GM10847 (cell line): ENCODE data around the gene DLG5.

Experiments
- POLR2A ChIP-seq: IDR thresholded peaks from 2 replicates; pipeline ENCODE4 v1.6.1; 2011; ENCODE audit not compliant: insufficient read length; ENCODE audit errors: extremely low read depth

DLG5 gene

GRCh38 chr10:77874872-77875271, 51.7 kb downstream of the DLG5 start:
- TF ChIP-seq POLR2A = no peak

- TF ChIP-seq POLR2A = no peak
Measured at GRCh38 chr10:77873536-77874380, 52.8 kb downstream of the DLG5 start.

- no peak for TF ChIP-seq POLR2A
Measured at GRCh38 chr10:77872947-77873535, 53.5 kb downstream of the DLG5 start.

GRCh38 chr10:77872151-77872946, 54.2 kb downstream of the DLG5 start:
- no peak for TF ChIP-seq POLR2A

- TF ChIP-seq POLR2A = no peak
Measured at GRCh38 chr10:77869626-77870420, 56.7 kb downstream of the DLG5 start.

GRCh38 chr10:77868523-77868922, 58.0 kb downstream of the DLG5 start:
- no peak for TF ChIP-seq POLR2A

- TF ChIP-seq POLR2A = no peak
Measured at GRCh38 chr10:77867124-77867719, 59.3 kb downstream of the DLG5 start.

- no peak for TF ChIP-seq POLR2A
Measured at GRCh38 chr10:77866598-77866997, 60.0 kb downstream of the DLG5 start.

- no peak for TF ChIP-seq POLR2A
Measured at GRCh38 chr10:77865580-77866324, 60.8 kb downstream of the DLG5 start.

GRCh38 chr10:77864151-77864851, 62.3 kb downstream of the DLG5 start:
- no peak for TF ChIP-seq POLR2A

- TF ChIP-seq POLR2A = no peak
Measured at GRCh38 chr10:77863446-77863845, 63.1 kb downstream of the DLG5 start.

- no peak for TF ChIP-seq POLR2A
Measured at GRCh38 chr10:77862595-77862994, 64.0 kb downstream of the DLG5 start.

GRCh38 chr10:77861366-77861765, 65.2 kb downstream of the DLG5 start:
- no peak for TF ChIP-seq POLR2A
